ENCODE results near the gene TLCD3B.

TLCD3B gene

DNA sequence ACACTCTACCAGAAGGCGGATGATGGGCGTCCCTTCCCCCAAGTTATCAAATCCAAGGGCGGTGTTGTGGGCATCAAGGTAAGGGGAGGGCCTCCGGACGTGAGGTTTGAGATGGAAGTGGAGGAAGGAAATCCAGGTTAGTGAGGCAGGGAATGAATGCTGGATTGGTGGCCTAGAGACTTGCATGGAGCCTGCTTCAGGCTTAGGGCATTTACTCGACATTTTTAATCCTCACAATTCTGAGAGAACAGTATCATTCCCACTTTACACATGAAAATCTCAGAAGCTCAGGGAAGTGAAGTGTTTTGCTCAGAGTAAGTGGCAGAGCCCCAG lies 36.5 kb upstream of the TLCD3B start:
- DNase-seq, result no peak
- TF ChIP-seq, protein P1, sequence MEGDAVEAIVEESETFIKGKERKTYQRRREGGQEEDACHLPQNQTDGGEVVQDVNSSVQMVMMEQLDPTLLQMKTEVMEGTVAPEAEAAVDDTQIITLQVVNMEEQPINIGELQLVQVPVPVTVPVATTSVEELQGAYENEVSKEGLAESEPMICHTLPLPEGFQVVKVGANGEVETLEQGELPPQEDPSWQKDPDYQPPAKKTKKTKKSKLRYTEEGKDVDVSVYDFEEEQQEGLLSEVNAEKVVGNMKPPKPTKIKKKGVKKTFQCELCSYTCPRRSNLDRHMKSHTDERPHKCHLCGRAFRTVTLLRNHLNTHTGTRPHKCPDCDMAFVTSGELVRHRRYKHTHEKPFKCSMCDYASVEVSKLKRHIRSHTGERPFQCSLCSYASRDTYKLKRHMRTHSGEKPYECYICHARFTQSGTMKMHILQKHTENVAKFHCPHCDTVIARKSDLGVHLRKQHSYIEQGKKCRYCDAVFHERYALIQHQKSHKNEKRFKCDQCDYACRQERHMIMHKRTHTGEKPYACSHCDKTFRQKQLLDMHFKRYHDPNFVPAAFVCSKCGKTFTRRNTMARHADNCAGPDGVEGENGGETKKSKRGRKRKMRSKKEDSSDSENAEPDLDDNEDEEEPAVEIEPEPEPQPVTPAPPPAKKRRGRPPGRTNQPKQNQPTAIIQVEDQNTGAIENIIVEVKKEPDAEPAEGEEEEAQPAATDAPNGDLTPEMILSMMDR (IDR thresholded peaks at IDR 0.05; ENCODE audit: low read depth, low read length, missing control alignments), result no peak
- H3K27me3 ChIP-seq (replicated peaks), result no peaks in the 10 kb centered on the region
- in situ Hi-C loops (cut with HindIII; ENCODE audit: low pct_ligation_motif_present, low sequenced_read_pairs), result no loop called here
- H3K27ac ChIP-seq, result no peak overlapping the region
- peak overlapping the region; percentile 100 for H3K4me3 ChIP-seq (ENCODE audit: low read depth, low read length)
- peaks cover 57% of the 10 kb centered on the region for H3K36me3 ChIP-seq (replicated peaks)

DNA sequence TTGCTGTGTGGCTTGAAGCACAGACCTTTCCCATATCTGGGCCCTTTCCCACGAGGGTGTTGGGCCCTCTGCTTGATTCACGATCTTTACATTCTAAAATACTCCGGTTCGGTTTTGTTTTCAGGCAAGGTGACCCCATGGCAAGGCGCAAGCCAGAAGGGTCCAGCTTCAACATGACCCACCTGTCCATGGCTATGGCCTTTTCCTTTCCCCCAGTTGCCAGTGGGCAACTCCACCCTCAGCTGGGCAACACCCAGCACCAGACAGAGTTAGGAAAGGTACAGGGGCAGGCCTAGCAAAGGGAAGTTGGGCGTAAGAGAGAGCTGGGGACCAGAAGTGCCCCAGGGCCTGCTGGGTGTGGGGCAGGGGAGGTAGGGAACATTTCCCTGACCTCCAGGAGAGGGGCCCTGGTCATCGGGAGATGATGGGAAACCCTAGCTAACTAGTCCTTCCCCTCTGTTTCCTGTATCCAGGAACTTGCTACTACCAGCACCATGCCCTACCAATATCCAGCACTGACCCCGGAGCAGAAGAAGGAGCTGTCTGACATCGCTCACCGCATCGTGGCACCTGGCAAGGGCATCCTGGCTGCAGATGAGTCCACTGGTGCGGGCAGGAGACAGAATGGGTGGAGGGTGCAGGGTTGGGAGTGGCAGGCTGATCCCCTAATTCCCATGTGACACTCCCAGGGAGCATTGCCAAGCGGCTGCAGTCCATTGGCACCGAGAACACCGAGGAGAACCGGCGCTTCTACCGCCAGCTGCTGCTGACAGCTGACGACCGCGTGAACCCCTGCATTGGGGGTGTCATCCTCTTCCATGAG lies 35.9 kb upstream of the TLCD3B start:
- Histone ChIP-seq H3K4me3 (ENCODE audit: low read depth, low read length) (peak overlapping the region; percentile 100), H3K27ac (peak overlapping the region; percentile 95), H3K27me3 (replicated peaks) (no peaks in the 10 kb centered on the region), H3K36me3 (replicated peaks) (peaks cover 51% of the 10 kb centered on the region)
- in situ Hi-C loops (cut with HindIII; ENCODE audit: low pct_ligation_motif_present, low sequenced_read_pairs), result no loop called here
- TF ChIP-seq, protein P1 (IDR thresholded peaks at IDR 0.05; ENCODE audit: low read depth, low read length, missing control alignments), result no peak
- no peak for DNase-seq

DNA sequence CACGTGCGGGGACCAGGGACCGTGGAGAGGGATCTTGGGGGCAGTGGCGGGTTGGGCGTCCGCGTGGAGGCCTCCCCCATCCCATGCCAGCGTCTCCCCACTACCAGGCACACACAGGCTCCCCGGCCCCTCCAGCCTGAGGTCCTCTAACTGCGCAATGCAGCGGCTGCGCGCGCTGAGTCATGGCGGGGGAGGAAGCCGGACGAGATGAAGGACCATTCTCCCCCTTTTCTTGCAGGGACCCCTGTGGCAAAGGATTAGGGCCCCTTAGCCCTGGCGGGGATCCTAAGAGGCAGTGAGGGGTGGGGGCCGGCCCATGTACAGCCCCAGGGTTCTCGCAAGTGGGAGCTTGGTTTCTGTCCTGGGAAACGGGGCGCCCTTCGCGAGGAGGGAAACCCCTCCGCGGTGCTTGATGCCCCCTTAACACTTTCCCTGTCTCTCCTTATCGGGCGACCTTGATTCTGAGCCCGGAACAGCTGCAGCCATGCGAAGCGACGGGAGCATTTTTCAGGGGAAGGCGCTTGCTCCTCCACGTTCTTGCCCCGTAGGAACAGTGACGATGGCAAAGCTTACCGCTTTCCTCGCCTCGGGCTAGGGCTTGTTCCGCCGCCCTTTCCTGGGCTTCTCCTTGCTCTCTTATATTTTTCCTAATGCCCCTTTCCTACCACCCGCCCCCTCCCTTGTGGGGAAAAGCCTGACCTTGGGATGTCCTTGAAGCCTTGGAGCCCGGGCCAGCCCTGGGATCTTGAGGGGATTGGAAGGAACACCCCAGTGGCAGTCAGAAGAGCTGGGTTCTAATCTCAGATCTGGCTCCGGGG lies 35.1 kb upstream of the TLCD3B start:
- H3K27ac ChIP-seq, result peak overlapping the region; percentile 95
- no peaks in the 10 kb centered on the region for H3K27me3 ChIP-seq (replicated peaks)
- in situ Hi-C loops (cut with HindIII; ENCODE audit: low pct_ligation_motif_present, low sequenced_read_pairs), result no loop called here
- TF ChIP-seq, protein P1 (IDR thresholded peaks at IDR 0.05; ENCODE audit: low read depth, low read length, missing control alignments), result no peak
- H3K4me3 ChIP-seq (ENCODE audit: low read depth, low read length), result peak overlapping the region; percentile 100
- peak; percentile 61 for DNase-seq
- peaks cover 43% of the 10 kb centered on the region for H3K36me3 ChIP-seq (replicated peaks)

DNA sequence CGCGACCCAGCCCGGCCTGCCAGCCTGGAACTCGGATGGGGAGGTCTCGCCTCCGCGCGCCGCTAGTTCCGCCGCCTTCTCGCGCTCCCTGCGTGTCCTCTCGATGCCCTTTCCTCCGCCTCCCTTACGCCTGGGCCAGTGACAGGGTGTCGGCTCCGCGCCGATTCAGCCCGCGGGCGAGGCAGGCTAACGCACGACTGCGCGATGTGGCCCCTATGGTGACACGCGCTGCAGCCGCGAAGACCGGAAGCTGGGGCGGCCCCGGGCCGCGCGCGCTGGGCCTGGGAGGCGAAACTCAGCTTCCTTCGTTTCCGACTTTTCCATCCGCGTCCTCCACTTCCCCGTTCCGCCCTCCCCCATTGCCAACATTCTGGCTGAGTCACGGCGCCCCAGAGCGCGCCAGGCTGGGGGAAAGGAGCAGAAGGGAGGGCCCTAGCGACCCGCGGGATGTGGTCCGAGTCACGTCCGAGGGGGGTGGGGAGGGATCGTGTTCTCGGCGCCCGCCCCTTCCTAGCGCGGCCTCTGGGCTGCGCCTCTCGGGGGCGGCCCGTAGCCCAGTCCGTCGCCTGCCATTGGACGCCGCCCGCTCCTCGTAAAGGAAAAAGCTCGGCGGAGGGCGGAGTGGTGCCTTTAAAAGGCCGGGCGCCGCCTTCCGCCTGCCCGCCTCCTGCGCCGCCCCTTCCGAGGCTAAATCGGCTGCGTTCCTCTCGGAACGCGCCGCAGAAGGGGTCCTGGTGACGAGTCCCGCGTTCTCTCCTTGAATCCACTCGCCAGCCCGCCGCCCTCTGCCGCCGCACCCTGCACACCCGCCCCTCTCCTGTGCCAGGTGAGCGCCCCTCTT lies 34.3 kb upstream of the TLCD3B start, which contains the start of gene ALDOA:
Gene ALDOA, plus strand, starts transcription at position 659 of the 841 bp plus-strand sequence. CDS start 1,138 bp downstream, outside the sequence.
- peak; percentile 98 for DNase-seq
- in situ Hi-C loops (cut with HindIII; ENCODE audit: low pct_ligation_motif_present, low sequenced_read_pairs), result no loop called here
- TF ChIP-seq, protein P1 (IDR thresholded peaks at IDR 0.05; ENCODE audit: low read depth, low read length, missing control alignments), result no peak
- H3K4me3 ChIP-seq (ENCODE audit: low read depth, low read length), result peak within 1 kb of the TSS; percentile 100
- peak within 1 kb of the TSS; percentile 95 for H3K27ac ChIP-seq
- peaks cover 37% of the 10 kb centered on the region for H3K36me3 ChIP-seq (replicated peaks)
- no peaks in the 10 kb centered on the region for H3K27me3 ChIP-seq (replicated peaks)

- no peak for DNase-seq
- H3K4me3 ChIP-seq (ENCODE audit: low read depth, low read length), result peak overlapping the region; percentile 64
- peak overlapping the region; percentile 95 for H3K27ac ChIP-seq
- H3K27me3 ChIP-seq (replicated peaks), result no peaks in the 10 kb centered on the region
- in situ Hi-C loops (cut with HindIII; ENCODE audit: low pct_ligation_motif_present, low sequenced_read_pairs), result no loop called here
- peaks cover 37% of the 10 kb centered on the region for H3K36me3 ChIP-seq (replicated peaks)
- TF ChIP-seq, protein P1 (IDR thresholded peaks at IDR 0.05; ENCODE audit: low read depth, low read length, missing control alignments), result no peak
Measured at GRCh38 chr16:30064729-30065101, 33.6 kb upstream of the TLCD3B start.
